GM12878 (cell line): Measurements from ENCODE around the gene UVSSA. TPM values are rescaled to one million over a fixed set of nuclear protein-coding genes. Genes with fewer than 3 reads are reported as not detected.
"Not testable (repeated sequence)": the region's sequence is repeated elsewhere in the genome, so short reads cannot be mapped to it uniquely, and the experiment has no call there.

Experiments
- ATAC-seq: fragments of 200-7000 bp; cut with Tn5 transposase; 3 replicates; pipeline ENCODE4 v1.9.1; 2020; ENCODE audit warnings: mild to moderate bottlenecking, moderate library complexity
- BruUV-seq: library from RNA; stranded (reverse); fragments of 400-500 nt; replicated peaks from 2 replicates; lab custom pipeline; 2021; lab: Mats Ljungman, UMichigan
- CTCF ChIA-PET: fragments of 300-600 bp; sonication (Branson Sonifier 250); formaldehyde crosslinking; extraction: SDS; loops from one replicate; lab custom pipeline; 2021; ENCODE audit warnings: inconsistent platforms; lab: Yijun Ruan, JAX
- POLR2A ChIA-PET: fragments of 350-600 bp; formaldehyde crosslinking; extraction: SDS; loops from one replicate; lab custom pipeline; 2021; ENCODE audit warnings: inconsistent platforms; lab: Charles Lee
- RAD21 ChIA-PET: fragments of 300-600 bp; sonication (Branson Sonifier 250); formaldehyde crosslinking; loops from one replicate; lab custom pipeline; 2023; ENCODE audit warnings: antibody characterized with exemption; ENCODE audit not compliant: unreplicated experiment; lab: Charles Lee
- SMC1A ChIA-PET: fragments of 300-600 bp; sonication (Branson Sonifier 250); formaldehyde crosslinking; loops from one replicate; lab custom pipeline; 2023; ENCODE audit not compliant: unreplicated experiment, uncharacterized antibody; lab: Charles Lee
- DNase-seq: peaks from one replicate; pipeline ENCODE4 v3.0.0-alpha.2; 2011; ENCODE audit warnings: low read depth, low spot score
- FAIRE-seq: peaks from 3 replicates; lab custom pipeline; 2011; peaks lifted over from hg19 to GRCh38; lab: Jason Lieb, UNC
- H2AFZ ChIP-seq: 2 replicates; pipeline ENCODE4 v1.6.0; 2011; ENCODE audit warnings: low read depth, low read length, control low read depth; ENCODE audit not compliant: control insufficient read depth
- H3K27ac ChIP-seq: 2 replicates; pipeline ENCODE4 v1.5.1; 2011; ENCODE audit warnings: control low read depth; ENCODE audit not compliant: control insufficient read depth, insufficient read depth
- H3K27me3 ChIP-seq, 2 experiments: replicated peaks in 1 of 2; 2 replicates each; pipeline versions ENCODE4 v1.6.0 to v1.6.1; 2011; ENCODE audit warnings: low read length in 1 of 2; ENCODE audit not compliant: control insufficient read depth in 2 of 2, insufficient read depth in 2 of 2
- H3K36me3 ChIP-seq, 2 experiments: 2 replicates each; pipeline ENCODE4 v1.5.1; 2011; ENCODE audit warnings: low read length in 1 of 2; ENCODE audit not compliant: control insufficient read depth in 2 of 2, insufficient read depth in 2 of 2
- H3K4me1 ChIP-seq: 2 replicates; pipeline ENCODE4 v1.6.1; 2011; ENCODE audit warnings: mild to moderate bottlenecking, low read length, moderate library complexity, mixed read lengths; ENCODE audit not compliant: control insufficient read depth, insufficient read depth
- H3K4me2 ChIP-seq: 2 replicates; pipeline ENCODE4 v1.6.0; 2011; ENCODE audit warnings: control low read depth; ENCODE audit not compliant: control insufficient read depth, insufficient read depth
- H3K4me3 ChIP-seq: fragments of 200-600 bp; sonication (generic); 2 replicates; pipeline ENCODE4 v1.5.1; 2016
- H3K79me2 ChIP-seq: 2 replicates; pipeline ENCODE4 v1.6.0; 2011; ENCODE audit warnings: low read length; ENCODE audit not compliant: control insufficient read depth, insufficient read depth
- H3K9ac ChIP-seq: 2 replicates; pipeline ENCODE4 v1.8.0; 2011; ENCODE audit warnings: low read length, control low read depth, mixed read lengths; ENCODE audit not compliant: control insufficient read depth, insufficient read depth
- H3K9me3 ChIP-seq: replicated peaks from 3 replicates; pipeline ENCODE4 v1.5.1; 2011; ENCODE audit warnings: mild to moderate bottlenecking, low read length; ENCODE audit not compliant: control insufficient read depth, insufficient read depth
- H4K20me1 ChIP-seq: 2 replicates; pipeline ENCODE4 v1.6.0; 2011; ENCODE audit not compliant: control insufficient read depth, insufficient read depth
- EED ChIP-seq: sonication (generic); IDR thresholded peaks from 2 replicates; pipeline ENCODE4 v1.6.1; 2016; ENCODE audit warnings: antibody characterized with exemption, low read depth
- ELK1 ChIP-seq: IDR thresholded peaks from 2 replicates; pipeline ENCODE4 v1.6.1; 2012; ENCODE audit warnings: low read depth, low read length, improper control_type of control experiment
- PAX5 ChIP-seq: IDR thresholded peaks from 2 replicates; pipeline ENCODE4 v1.6.1; 2011; ENCODE audit warnings: low read depth, low read length, borderline replicate concordance
- WGBS: methylation state at CpG from one replicate; pipeline ENCODE4 v1.1.6; 2016; ENCODE audit warnings: low lambda C conversion rate; ENCODE audit not compliant: insufficient replicate concordance, insufficient coverage; ENCODE audit errors: missing lambda C conversion rate; 5-methylcytosine and 5-hydroxymethylcytosine counted together
- in situ Hi-C: fragments of 300-500 bp; cut with MboI; formaldehyde crosslinking; loops from 9 replicates; pipeline ENCODE4 v1.14.3; 2018; ENCODE audit warnings: mixed read lengths
- intact Hi-C: fragments of 100-400 bp; cut with micrococcal nuclease; formaldehyde crosslinking; loops from one replicate; pipeline ENCODE4 v1.14.2; 2022; ENCODE audit not compliant: unreplicated experiment
- polyA plus RNA-seq, 11 experiments: library from polyadenylated mRNA; depleted of rRNA in 4 of 11; unstranded in 6 of 11; stranded (reverse) in 5 of 11; fragments of >200 nt; fragmentation: Nextera tagmentation in 4 of 11; fragmentation: Illumina TruSeq in 1 of 11; extraction: Ambion mirVana in 4 of 11; extraction: Trizol in 1 of 11; gene quantifications; 1 replicate in 1 of 11; 2 replicates in 10 of 11; pipeline versions ENCODE4 v1.2.1 to v1.2.3, GENCODE V29; 2011 to 2016; ENCODE audit warnings: inconsistent platforms in 2 of 11, missing spikeins in 2 of 11, low read depth in 1 of 11
- total RNA-seq, 4 experiments: library from RNA; depleted of rRNA in 3 of 4; stranded (reverse); fragments of >200 nt in 3 of 4; fragmentation: Illumina TruSeq in 1 of 4; extraction: Trizol in 1 of 4; gene quantifications; 2 replicates each; pipeline versions ENCODE4 v1.2.1 to v1.2.3, GENCODE V29; 2013 to 2021

The UVSSA gene
- total and polyA plus RNA-seq, 10 of the 15 experiments (the other 5 are each of a cell fraction or from before 2014, with no cell fraction given), result 0.34 to 16.8 (median 3.6) TPM

- H3K4me2 ChIP-seq, H3K9me3 ChIP-seq, POLR2A ChIA-PET, H4K20me1 ChIP-seq, H3K9ac ChIP-seq, BruUV-seq, in situ Hi-C loops, RAD21 ChIA-PET, H3K4me3 ChIP-seq, H3K79me2 ChIP-seq, H3K27ac ChIP-seq, FAIRE-seq, intact Hi-C loops, H3K27me3 ChIP-seq, ATAC-seq, H3K4me1 ChIP-seq, DNase-seq, H2AFZ ChIP-seq, CTCF ChIA-PET: not testable (repeated sequence)
- peaks cover 22 to 32% of the 10 kb centered on the region in 2 experiments for H3K36me3 ChIP-seq
- 45% methylated on average over 4 of the region's 4 CpGs for WGBS
- SMC1A ChIA-PET, result interaction anchor here (0.6 kb wide), 1 partner anchor 172 kb away, joined by 4 read pairs; no protein-coding TSS in a partner anchor
Measured at GRCh38 chr4:1335193-1335883, 11.7 kb upstream of the UVSSA start.

GRCh38 chr4:1336088-1336491, 10.9 kb upstream of the UVSSA start:
- no peaks in the 10 kb centered on the region for H3K27me3 ChIP-seq
- no peak overlapping the region for H3K27ac ChIP-seq
- ATAC-seq, result no peak
- no peak overlapping the region for H2AFZ ChIP-seq
- no TSS peak for BruUV-seq
- no peaks in the 10 kb centered on the region for H3K79me2 ChIP-seq
- 99% methylated on average over 7 of the region's 7 CpGs for WGBS
- H4K20me1 ChIP-seq, result no peaks in the 10 kb centered on the region
- H3K9ac ChIP-seq, result no peak overlapping the region
- CTCF ChIA-PET, result no interaction called here
- no peak for TF ChIP-seq ELK1
- no peak for TF ChIP-seq PAX5
- no peak for TF ChIP-seq EED
- TF ChIP-seq, all 136 proteins: peak for 0
- Histone ChIP-seq H3K9me3 (no peaks in the 10 kb centered on the region; the same call in 2 of the 3 replicates), H3K4me2 (no peak overlapping the region), H3K4me3 (no peak overlapping the region), H3K4me1 (no peaks in the 10 kb centered on the region), H3K36me3 (peaks cover 24 to 29% of the 10 kb centered on the region in 2 experiments)
- intact Hi-C loops (no loop called here), in situ Hi-C loops (no loop called here)
- RAD21 ChIA-PET, result no interaction called here
- SMC1A ChIA-PET, result no interaction called here
- no peak for FAIRE-seq
- no peak for DNase-seq
- POLR2A ChIA-PET, result no interaction called here
